ENCODE measurements around the gene PROKR1. TPM values are rescaled to one million over a fixed set of nuclear protein-coding genes. Genes with fewer than 3 reads are reported as not detected.

PROKR1 gene
- total RNA-seq, 1 donor from 2014 or later: 0.83 TPM

- H3K27me3 Mint-ChIP-seq (ENCODE audit: unreplicated experiment): peaks cover 3% of the 10 kb centered on the region
- no peak overlapping the region for H3K4me3 Mint-ChIP-seq (ENCODE audit: unreplicated experiment)
- DNase-seq: no peak
- no peak for TF ChIP-seq CTCF (IDR thresholded peaks at IDR 0.05; ENCODE audit: partially characterized antibody, unreplicated experiment)
- no peaks in the 10 kb centered on the region for H3K4me1 Mint-ChIP-seq (ENCODE audit: low read depth, unreplicated experiment)
- H3K9me3 Mint-ChIP-seq (ENCODE audit: unreplicated experiment): no peaks in the 10 kb centered on the region
- no peaks in the 10 kb centered on the region for H3K36me3 Mint-ChIP-seq (ENCODE audit: unreplicated experiment)
- H3K27ac Mint-ChIP-seq (ENCODE audit: unreplicated experiment): no peak overlapping the region
Observed at GRCh38 chr2:68706637-68707036, 63.3 kb downstream of the PROKR1 start.

Other genes starting within 250 kb of the PROKR1 start
- gene FBXO48, start 176.3 kb upstream of the PROKR1 start, total RNA-seq (ENCODE audit: unreplicated experiment): 0.81 TPM
- 4.4 TPM for gene APLF, start 176.0 kb upstream of the PROKR1 start, total RNA-seq (ENCODE audit: unreplicated experiment)
- gene ARHGAP25, start 91.2 kb downstream of the PROKR1 start, total RNA-seq (ENCODE audit: unreplicated experiment): 1.4 TPM
- not detected for gene BMP10, start 227.8 kb downstream of the PROKR1 start, total RNA-seq (ENCODE audit: unreplicated experiment)